GM21529 (cell line): ENCODE data around the gene NOP16.
"Not testable (repeated sequence)": the region's sequence is repeated elsewhere in the genome, so short reads cannot be mapped to it uniquely, and the experiment has no call there.

ENCODE experiments used
- ATAC-seq: cut with Tn5 transposase; IDR thresholded peaks from one replicate; pipeline ENCODE4 v1.9.1; 2021; ENCODE audit not compliant: unreplicated experiment

The NOP16 gene

GRCh38 chr5:176410486-176411180 lies 22.2 kb upstream of the NOP16 start:
- no peak for ATAC-seq

- ATAC-seq = no peak
Observed at GRCh38 chr5:176409765-176410164, 21.4 kb upstream of the NOP16 start.

GRCh38 chr5:176408590-176408989 lies 20.2 kb upstream of the NOP16 start:
- ATAC-seq = no peak

- ATAC-seq = not testable (repeated sequence)
Observed at GRCh38 chr5:176408252-176408573, 19.8 kb upstream of the NOP16 start.

GRCh38 chr5:176407456-176408251 lies 19.3 kb upstream of the NOP16 start:
- ATAC-seq = no peak

GRCh38 chr5:176406436-176407052 lies 18.1 kb upstream of the NOP16 start:
- no peak for ATAC-seq

GRCh38 chr5:176405656-176406435 lies 17.4 kb upstream of the NOP16 start:
- ATAC-seq = no peak

- ATAC-seq = no peak
Observed at GRCh38 chr5:176401281-176402205, 13.1 kb upstream of the NOP16 start.

- no peak for ATAC-seq
Observed at GRCh38 chr5:176400382-176401156, 12.2 kb upstream of the NOP16 start.

- ATAC-seq = no peak
Observed at GRCh38 chr5:176397736-176398420, 9.5 kb upstream of the NOP16 start.

GRCh38 chr5:176396330-176396729 lies 7.9 kb upstream of the NOP16 start:
- ATAC-seq = no peak

GRCh38 chr5:176394881-176395675 lies 6.7 kb upstream of the NOP16 start:
- ATAC-seq = no peak

GRCh38 chr5:176394096-176394495 lies 5.7 kb upstream of the NOP16 start:
- no peak for ATAC-seq

GRCh38 chr5:176392526-176392925 lies 4.1 kb upstream of the NOP16 start:
- no peak for ATAC-seq

GRCh38 chr5:176391999-176392398 lies 3.6 kb upstream of the NOP16 start:
- ATAC-seq = no peak

- no peak for ATAC-seq
Observed at GRCh38 chr5:176391479-176391878, 3.1 kb upstream of the NOP16 start.

- ATAC-seq = peak; percentile 29
Observed at GRCh38 chr5:176389135-176390123, 1.0 kb upstream of the NOP16 start.
